ENCODE measurements around the gene TANC1.

TANC1 gene

GRCh38 chr2:158963071-158963470 is 5.4 kb upstream of the TANC1 start:
- DNase-seq = no peak

DNA sequence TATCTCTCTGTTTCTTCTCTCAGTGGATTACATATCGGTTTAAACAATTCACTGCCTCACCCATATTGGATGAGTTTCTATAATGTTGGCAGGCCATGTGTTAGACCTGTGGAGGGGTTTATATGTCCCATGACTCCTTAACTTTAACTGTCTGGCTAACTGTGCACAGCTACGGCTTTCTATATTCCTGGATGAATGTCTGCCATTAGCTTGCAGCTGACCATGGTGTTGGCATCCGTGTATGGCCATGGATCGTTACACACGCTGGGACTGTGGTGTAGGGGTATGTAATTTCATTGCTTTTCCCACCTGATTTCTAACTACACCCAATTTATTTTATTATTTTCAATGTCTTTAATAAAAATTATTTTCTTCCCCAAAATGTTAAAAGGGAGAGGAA is 3.3 kb upstream of the TANC1 start:
- no peak for DNase-seq

DNA sequence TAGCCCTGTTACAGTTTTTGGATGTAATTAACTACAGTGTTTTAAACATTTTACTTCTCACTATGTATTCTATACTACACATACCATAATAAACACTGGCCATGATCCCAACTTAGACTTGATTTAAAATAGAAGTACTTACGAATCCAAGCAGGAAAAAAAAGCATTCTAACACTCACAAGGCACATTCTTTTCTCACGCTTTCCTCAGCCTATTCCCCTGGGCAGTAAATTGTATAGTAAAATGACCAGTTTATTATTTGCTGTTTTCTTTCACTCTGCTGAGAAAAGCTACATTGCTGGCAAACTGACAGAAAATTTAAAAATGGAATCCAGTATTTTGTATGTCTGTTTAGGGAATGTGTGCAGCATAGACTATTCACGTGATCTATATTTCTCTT is 2.8 kb upstream of the TANC1 start:
- DNase-seq = no peak

- DNase-seq = no peak
Observed at GRCh38 chr2:158966312-158966711, 2.1 kb upstream of the TANC1 start.

DNA sequence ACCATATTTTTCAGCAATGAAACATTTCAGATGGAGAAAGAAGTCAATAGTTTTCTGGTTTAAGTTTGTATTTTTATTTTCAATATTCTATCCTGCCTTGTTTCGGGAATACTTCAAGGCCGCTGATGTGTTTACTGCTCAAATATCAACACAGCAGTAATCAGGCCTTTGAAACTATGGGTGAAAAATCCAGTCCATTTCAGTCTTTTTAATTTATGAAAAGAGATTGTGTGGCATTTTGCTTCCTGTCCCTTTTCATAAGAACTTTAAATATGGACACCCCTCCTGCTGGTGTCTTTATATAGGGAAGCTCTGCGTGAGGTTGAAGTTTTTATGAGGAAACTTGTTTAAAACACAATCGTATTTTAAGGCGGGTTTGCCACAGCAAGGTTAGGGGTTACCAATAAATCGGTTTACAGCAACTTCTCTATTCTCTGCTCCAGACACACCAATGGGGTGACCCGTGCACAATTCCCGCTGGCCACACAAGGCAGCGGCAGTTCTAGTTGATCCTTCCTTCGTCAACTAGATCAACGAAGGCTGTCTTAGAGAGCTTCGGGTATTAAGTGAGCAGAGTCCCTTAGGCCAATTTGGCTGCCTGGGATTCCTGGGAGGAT is 1.2 kb upstream of the TANC1 start:
- no peak for DNase-seq

DNA sequence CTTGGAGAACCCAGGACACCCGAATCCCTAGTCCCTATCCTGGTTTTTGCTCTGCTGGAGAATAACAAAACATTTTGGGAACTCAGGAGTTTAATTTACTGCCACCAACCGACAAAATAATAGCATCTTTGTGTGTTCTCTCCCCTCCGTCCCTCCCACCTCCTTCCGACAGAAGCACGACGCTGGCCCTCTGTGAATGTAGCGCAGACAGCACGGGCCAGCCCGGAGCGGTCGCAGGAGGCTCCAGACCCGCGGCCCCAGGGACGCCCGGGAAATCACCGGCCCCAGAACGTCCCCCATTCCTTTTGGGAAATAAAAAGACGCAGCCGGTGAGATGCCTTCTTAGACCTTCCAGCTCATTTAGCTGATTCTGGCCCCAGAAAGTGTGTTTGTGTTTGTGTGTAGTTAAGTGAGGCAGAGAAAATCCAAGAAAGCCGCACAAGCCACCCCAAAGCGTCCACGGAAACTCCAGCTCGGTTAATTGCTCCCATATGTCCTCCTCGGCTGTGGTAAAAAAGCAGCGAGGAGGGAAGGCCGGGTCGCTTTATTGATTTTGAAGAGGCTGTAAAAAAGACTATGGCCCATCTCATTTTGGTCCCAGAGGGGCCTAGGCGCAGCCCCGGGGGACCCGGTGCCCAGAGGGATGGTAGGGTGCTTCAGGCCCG is 577 bp upstream of the TANC1 start:
- no peak for DNase-seq

DNA sequence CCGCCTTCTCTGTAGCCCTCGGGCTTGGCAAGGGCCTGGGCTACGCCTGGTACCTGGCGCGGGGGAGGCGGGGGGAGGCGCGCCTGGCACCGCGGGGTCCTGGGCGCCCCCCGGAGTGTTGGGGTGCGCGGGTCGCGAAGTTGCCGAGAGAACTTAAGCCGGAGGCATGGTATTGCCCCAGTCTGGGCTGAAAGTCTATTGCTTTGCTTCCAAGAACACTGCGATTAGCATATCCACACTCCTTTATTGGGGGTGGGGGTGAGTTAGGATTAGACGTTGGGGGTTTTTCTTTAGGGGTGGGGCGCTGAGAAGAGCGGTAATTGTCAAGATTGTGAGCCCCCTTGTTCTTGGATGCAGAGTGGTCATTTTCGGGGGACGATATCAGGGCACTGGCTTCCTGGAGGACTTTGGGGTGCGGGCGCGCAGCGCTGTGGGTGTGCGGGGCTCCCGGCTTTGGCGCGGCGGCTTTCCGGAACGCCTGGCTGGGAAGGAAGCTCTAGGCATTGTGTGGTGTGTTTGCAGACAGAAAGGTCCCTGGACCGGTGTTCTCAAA is 798 bp downstream of the TANC1 start:
- no peak for DNase-seq

DNA sequence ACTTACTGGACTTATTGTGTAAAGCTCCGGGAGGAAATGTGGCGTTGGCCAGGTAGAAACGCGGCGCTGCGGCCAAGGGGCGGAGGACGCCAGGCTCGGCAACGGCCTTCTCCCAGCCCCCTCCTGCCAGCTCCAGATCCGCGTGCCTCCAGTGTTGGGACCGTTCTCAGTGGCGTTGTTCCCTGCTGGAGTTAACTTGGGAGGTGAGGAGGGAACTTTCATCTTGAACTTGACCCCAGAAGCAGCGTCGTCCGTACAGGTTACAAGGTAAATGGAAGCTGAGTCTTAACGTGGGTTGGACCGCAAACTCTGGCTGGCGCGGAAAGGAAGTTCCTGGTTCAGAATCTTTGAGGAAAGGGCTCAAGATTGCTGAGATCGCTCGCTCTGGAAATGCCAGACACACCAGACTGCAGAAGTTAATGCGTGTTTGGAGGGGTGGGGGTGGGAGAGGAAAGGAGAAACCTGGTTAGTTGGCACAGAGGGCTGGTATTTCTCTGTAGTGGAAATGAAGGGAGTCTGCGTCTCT is 1.3 kb downstream of the TANC1 start:
- DNase-seq = no peak

GRCh38 chr2:158970241-158970751 is 1.9 kb downstream of the TANC1 start:
- DNase-seq = no peak

DNA sequence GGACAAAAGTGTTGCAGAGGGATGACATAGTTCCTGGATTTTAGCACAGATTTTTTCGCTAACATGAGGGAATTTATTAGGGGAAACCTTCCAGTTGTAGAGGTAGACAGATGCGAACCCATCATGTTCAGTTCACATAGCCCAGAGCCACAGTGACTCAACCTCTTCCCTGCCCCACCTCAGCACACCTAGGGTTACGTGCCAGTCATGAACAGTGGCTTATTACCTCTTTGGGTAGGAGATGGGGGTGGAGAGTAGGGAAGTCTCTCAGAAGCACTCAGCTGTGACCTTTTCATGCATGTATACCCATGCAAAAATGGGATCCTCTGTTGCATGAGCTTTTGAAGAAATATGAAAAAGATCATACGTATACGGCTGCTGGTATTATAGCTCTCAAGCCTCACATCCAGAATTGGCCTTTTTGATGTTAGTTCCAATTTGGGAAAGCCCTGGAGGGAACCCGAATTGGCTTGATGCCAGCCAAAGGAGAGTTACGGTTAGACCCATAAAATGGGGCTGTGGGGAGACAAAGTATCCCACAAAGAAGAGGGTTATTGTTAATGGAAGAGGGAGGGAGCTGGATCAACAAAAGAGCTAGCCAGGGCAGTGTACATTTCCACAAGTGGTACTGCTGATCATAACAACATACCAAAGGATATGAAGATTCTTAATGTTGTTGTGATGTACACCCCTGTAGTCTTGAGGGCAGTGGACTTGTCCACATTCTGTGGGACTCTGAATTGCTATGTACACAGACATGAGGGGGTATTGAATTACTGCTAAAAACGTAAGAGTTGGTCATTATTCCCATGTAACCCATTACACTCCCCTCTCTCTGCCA is 4.9 kb downstream of the TANC1 start:
- no peak for DNase-seq

DNA sequence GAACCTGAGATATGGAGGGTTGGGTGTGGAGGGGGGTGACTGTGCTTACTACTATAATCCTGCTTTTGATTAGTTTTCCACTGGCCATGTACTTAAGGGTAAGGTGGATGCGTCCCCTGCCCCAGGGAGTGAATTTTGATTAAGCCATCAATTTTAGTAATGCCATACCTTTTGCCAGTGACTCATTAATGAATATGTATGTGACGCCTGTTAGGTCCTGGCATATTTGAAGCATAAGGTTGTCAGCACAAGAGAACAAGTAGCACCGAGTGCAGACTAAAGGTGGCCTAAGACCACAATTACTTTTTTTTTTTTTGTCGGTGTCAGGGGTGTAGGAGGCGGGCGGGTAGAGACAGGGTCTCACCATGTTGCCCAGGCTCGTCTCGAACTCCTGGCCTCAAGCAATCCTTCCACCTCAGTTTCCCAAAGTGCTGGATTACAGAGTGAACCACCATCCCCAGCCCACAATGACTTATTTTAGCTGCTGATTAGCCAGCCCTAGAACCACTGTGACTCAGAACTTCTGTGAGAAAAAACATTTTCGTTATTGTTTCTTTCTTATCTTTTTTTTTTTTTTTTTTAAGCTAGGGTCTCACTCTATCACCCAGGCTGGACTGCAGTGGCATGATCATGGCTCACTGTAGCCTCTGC is 7.0 kb downstream of the TANC1 start:
- DNase-seq = no peak

DNA sequence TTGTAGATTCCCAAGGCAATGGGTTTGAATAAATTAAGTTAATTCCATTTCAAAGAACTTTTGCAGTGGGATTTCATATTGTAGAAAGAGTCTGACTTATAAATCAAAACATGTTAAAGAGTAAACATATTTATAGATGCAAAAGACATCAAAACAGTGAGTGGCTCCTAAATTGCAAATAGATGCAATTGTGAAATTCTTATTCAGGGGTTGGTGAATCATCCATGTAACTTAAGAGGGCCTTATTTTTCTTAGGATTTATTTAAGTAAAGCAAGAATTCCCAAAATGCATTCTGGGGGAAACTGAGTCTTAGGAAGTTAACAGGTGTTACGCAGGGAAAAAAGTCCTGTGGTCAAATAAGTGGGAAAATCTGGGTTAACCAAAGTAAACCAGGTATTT is 11.3 kb downstream of the TANC1 start:
- DNase-seq = no peak

- DNase-seq = no peak
Observed at GRCh38 chr2:158984604-158985135, 16.2 kb downstream of the TANC1 start.

- DNase-seq = no peak
Observed at GRCh38 chr2:158988501-158988900, 20.1 kb downstream of the TANC1 start.

GRCh38 chr2:158989165-158989564 is 20.7 kb downstream of the TANC1 start:
- no peak for DNase-seq

DNA sequence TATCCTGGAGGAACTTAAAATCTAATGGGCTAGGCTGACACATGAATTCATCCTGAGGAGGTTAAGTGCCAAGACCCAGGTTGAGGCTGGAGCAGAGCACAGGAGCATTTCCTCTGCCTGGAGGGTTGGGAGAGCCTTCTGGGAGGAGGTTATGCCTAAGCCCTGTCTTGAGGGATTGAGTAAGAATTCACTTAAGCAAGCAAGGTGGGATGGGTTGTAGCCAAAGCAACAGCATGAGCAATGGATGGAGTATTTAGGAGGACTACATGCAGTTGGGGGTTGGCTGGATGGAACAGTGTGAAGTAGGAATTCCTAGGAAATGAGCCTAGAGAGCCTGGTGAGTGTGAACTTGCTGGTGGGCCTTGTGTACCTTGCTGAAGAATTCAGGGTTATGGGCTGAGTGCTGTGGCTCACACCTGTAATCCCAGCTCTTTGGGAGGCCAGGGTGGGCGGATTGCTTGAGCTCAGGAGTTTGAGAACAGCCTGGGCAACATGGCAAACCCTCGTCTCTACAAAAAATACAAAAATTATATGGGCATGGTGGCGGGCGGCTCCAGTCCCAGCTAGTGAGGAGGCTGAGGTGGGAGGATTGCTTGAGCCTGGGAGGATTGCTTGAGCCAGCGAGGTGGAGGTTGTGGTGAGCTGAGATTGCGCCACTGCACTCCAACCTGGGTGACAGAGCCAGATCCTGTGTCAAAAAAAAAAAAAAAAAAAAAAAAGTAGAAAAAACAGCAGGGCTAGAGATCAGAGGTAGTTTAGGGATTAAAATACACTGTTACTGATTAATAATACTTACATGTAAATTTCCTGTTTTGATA is 22.2 kb downstream of the TANC1 start:
- DNase-seq = no peak

DNA sequence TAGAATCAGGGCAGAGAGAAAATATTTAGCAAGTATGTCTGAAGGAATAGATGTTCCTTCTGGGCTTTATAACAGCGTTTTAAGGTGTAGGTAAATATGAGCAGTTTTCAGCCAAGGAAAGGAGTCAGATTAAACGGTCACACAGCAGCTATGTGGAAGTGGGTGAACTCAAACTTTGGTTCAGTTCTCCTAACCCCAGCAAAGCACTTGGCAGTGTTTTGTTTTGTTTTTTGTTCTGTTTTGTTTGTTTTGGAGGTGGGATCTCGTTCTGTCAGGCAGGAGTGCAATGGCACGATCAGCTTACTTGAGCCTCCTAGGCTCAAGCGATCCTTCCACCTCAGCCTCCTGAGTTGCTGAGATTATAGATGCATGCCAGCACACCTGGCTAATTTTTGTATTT is 24.6 kb downstream of the TANC1 start:
- no peak for DNase-seq

DNA sequence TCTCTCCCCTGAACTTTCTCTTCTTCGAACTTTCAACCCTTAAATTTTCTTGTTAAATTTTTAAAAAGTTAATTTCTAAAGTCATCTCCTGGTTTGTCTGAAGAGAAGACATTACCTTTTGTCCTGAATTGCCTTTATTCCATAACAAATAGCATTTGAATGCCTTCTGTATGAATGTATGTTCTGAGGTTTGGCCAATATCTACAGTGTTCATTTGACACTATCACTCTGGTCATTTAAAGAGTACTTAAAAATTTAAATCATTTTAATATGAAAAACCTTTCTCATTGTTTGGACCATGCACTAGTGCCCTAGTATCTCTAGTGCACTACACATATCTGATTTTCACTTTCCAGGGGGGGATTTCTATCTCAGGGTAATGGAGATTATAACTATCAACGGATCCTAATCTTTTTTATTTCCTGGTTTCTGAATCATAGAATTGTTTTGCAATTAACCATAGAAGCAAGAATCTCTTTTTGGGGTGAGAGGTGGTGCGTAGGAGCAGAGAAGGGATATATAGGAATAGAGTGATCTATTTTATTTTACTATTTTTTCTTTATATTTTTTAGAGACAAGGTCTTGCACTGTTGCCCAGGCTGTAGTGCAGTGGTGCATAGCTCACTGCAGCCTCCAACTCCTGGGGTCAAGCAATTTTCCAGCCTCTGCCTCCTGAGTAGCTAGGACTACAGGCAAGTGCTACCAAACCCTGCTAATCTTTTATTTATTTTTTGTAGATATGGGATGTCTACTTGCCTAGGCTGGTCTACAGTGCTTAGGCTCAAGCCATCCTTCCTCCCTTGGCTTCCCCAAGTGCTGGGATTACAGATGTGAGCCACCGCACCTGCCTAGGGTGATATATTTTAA is 25.5 kb downstream of the TANC1 start:
- no peak for DNase-seq

- no peak for DNase-seq
Observed at GRCh38 chr2:158994920-158995676, 26.7 kb downstream of the TANC1 start.

DNA sequence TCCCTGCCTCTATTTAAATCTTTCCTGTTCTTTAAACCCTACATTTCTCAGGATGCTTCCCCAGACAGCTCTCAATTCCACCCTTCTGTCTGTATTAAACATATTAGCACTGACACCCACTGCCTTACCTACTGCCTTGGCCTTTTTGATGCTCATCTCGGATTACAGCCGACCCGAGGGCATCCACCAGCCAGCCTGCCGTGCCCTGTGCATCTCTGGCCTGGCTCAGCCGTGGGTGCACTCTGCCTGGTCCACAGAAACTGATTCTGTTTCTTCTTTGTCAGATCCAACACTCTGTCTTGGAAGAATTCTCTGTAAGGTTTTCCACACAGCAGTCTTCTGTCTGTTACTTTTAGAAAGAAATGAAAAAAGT is 27.2 kb downstream of the TANC1 start:
- DNase-seq = no peak
